Measurements from ENCODE around the gene ADGRV1. TPM values are rescaled to one million over a fixed set of nuclear protein-coding genes. Genes with fewer than 3 reads are reported as not detected.

Gene ADGRV1
- polyA plus RNA-seq, 4 donors, result 2.6 to 2.9 (median 2.7) TPM; not detected in 1

DNA sequence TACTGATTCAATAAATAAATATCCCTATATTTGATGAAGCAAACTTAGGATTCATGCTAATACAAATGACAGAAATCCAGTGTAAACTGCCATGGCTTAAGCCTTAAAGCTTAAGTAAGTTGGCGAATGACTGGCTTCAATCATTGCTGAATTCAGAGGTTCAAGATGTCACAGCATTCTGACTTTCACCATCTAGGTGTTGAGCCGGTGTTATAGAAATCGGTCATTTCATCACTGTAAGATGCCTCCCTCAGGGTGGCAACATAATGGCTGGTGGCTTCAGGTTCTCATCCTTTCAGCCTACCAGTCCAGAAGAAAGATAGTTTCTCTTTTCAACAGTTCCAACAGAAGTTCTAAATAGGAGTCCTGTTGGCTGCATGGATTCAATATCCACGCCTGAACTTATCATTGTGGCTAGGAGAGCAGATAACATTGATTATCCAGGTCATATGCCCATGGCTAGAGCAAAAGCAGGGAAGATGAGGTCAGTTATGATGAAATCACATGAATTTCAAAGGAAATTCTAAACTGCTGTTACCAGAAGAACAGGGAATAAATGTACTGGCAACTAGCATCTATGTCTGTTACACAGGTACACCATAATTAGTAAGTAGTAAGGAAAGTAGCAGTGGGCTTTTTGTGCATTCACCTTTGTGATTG, 460.2 kb downstream of the ADGRV1 start:
- WGBS, 3 donors, result 48 to 80% (median 66%) methylated on average over 4 of the region's 4 CpGs
- Histone ChIP-seq H3K27me3 (ENCODE audit: control insufficient read depth in 3 of 3, insufficient read depth in 3 of 3, low read length in 3 of 3) (no peaks in the 10 kb centered on the region), H3K4me1 (ENCODE audit: control insufficient read depth in 3 of 3, insufficient read depth in 2 of 3, low read depth in 1 of 3, low read length in 2 of 3) (peaks cover 0 to 15% (median 5%) of the 10 kb centered on the region in 3 donors), H3K36me3 (ENCODE audit: control insufficient read depth in 3 of 3, insufficient read depth in 2 of 3, low read depth in 1 of 3, low read length in 3 of 3) (no peaks in the 10 kb centered on the region), H3K4me3 (ENCODE audit: low read depth in 1 of 3, low read length in 3 of 3) (no peak overlapping the region), H3K27ac (ENCODE audit: low read depth in 1 of 3, low read length in 2 of 3) (no peak overlapping the region), H3K9me3 (ENCODE audit: control insufficient read depth in 2 of 2, insufficient read depth in 1 of 2, low read depth in 1 of 2, low read length in 1 of 2) (no peaks in the 10 kb centered on the region)
- no peak for FAIRE-seq
- DNase-seq, result no peak

DNA sequence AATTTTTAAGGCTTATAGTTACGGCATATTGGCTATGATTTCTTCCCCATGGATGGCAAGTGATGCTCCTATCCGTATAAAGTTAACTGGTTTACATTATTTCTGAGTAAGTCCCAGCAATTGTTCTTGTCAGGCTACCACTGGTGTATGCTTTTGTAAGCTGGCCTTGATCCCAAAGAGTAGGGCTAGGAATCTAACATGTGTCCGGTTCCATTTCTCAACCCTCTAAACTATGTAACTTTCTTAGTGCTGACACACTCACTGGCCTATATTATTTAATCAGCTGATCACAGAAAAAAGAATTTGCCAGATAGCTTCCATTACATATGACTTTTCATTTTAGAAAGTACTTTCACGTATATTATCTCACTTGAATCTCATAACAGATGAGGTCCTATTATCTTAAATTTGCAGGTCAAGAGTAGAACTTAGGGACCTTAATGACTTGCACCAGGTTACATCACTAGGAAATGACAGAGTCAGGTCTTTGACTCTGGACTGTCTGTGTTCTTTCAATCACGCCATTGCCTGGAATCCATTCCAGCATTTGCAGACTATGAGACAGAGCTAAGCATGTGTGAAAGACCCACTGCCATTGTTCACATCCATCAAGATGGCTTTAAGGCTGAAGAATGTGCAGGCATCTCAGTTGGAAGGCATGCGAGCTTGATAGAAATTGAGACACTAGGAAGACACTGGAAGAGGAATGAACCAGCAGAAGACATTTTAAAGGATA, 461.6 kb downstream of the ADGRV1 start:
- no peaks in the 10 kb centered on the region for H3K36me3 ChIP-seq (ENCODE audit: control insufficient read depth in 3 of 3, insufficient read depth in 2 of 3, low read depth in 1 of 3, low read length in 3 of 3)
- DNase-seq, result no peak
- no peak for FAIRE-seq
- H3K27ac ChIP-seq (ENCODE audit: low read depth in 1 of 3, low read length in 2 of 3), result no peak overlapping the region
- H3K9me3 ChIP-seq (ENCODE audit: control insufficient read depth in 2 of 2, insufficient read depth in 1 of 2, low read depth in 1 of 2, low read length in 1 of 2), result no peaks in the 10 kb centered on the region
- H3K4me1 ChIP-seq (ENCODE audit: control insufficient read depth in 3 of 3, insufficient read depth in 2 of 3, low read depth in 1 of 3, low read length in 2 of 3), result peaks cover 0 to 19% (median 5%) of the 10 kb centered on the region in 3 donors
- H3K27me3 ChIP-seq (ENCODE audit: control insufficient read depth in 3 of 3, insufficient read depth in 3 of 3, low read length in 3 of 3), result no peaks in the 10 kb centered on the region
- WGBS, 3 donors, result 93 to 96% (median 94%) methylated on average over 6 of the region's 6 CpGs
- H3K4me3 ChIP-seq (ENCODE audit: low read depth in 1 of 3, low read length in 3 of 3), result no peak overlapping the region

GRCh38 chr5:91022518-91022917, 463.9 kb downstream of the ADGRV1 start:
- H3K27me3 ChIP-seq (ENCODE audit: control insufficient read depth in 3 of 3, insufficient read depth in 3 of 3, low read length in 3 of 3), result no peaks in the 10 kb centered on the region
- H3K27ac ChIP-seq (ENCODE audit: low read depth in 1 of 3, low read length in 2 of 3), result no peak overlapping the region
- WGBS, 3 donors, result 8 to 42% (median 22%) methylated on average over 2 of the region's 2 CpGs
- no peaks in the 10 kb centered on the region for H3K9me3 ChIP-seq (ENCODE audit: control insufficient read depth in 2 of 2, insufficient read depth in 1 of 2, low read depth in 1 of 2, low read length in 1 of 2)
- H3K4me1 ChIP-seq (ENCODE audit: control insufficient read depth in 3 of 3, insufficient read depth in 2 of 3, low read depth in 1 of 3, low read length in 2 of 3), result peaks cover 0 to 23% (median 7%) of the 10 kb centered on the region in 3 donors
- FAIRE-seq (no peak), DNase-seq (peak in 1 of 2 donors; percentile 30)
- no peaks in the 10 kb centered on the region for H3K36me3 ChIP-seq (ENCODE audit: control insufficient read depth in 3 of 3, insufficient read depth in 2 of 3, low read depth in 1 of 3, low read length in 3 of 3)
- H3K4me3 ChIP-seq (ENCODE audit: low read depth in 1 of 3, low read length in 3 of 3), result no peak overlapping the region

DNA sequence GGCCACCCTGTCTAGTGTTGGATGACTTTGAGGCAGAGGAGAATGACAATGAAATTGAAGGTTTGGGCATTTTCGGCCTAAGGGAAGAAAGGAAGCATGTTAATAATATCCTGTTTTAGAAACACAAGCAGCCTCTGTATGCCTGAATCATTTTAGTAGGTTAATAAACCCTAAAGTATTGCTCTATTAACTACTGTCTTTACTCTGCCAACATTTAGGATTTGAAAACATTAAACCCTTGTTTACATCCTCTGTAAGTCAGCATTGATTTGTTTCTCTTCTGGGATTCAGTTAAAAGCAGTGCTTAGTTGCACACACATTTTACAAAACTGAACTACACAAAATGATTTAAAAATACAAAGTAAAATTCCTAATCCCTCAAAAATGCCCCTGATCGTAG, 465.6 kb downstream of the ADGRV1 start:
- peaks cover 0 to 31% (median 10%) of the 10 kb centered on the region in 3 donors for H3K4me1 ChIP-seq (ENCODE audit: control insufficient read depth in 3 of 3, insufficient read depth in 2 of 3, low read depth in 1 of 3, low read length in 2 of 3)

DNA sequence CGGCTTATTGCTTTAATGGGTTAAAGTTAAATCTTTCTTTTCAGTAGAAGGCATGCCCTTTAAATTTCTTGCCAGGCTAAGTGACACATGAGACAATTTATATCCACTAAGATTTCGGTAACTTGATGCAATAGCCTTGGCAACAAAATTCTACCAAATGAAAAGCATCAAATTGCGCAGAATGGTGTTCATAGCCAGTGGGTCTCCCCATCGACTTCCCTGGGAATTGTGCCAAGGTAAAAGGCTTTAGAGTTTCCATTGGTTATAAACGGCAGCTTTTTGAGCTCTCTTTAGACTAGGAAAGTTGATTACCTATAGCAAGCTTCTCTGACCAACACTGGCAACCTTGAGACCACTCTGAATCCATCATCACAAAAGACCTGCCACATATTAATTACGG, 466.1 kb downstream of the ADGRV1 start:
- no peak overlapping the region for H3K4me3 ChIP-seq (ENCODE audit: low read depth in 1 of 3, low read length in 3 of 3)
- H3K27ac ChIP-seq (ENCODE audit: low read depth in 1 of 3, low read length in 2 of 3), result no peak overlapping the region
- FAIRE-seq (no peak), DNase-seq (no peak)
- no peaks in the 10 kb centered on the region for H3K27me3 ChIP-seq (ENCODE audit: control insufficient read depth in 3 of 3, insufficient read depth in 3 of 3, low read length in 3 of 3)
- 61 to 85% (median 82%) methylated on average over 6 of the region's 6 CpGs for WGBS, 3 donors
- peaks cover 0 to 31% (median 10%) of the 10 kb centered on the region in 3 donors for H3K4me1 ChIP-seq (ENCODE audit: control insufficient read depth in 3 of 3, insufficient read depth in 2 of 3, low read depth in 1 of 3, low read length in 2 of 3)
- no peaks in the 10 kb centered on the region for H3K36me3 ChIP-seq (ENCODE audit: control insufficient read depth in 3 of 3, insufficient read depth in 2 of 3, low read depth in 1 of 3, low read length in 3 of 3)
- no peaks in the 10 kb centered on the region for H3K9me3 ChIP-seq (ENCODE audit: control insufficient read depth in 2 of 2, insufficient read depth in 1 of 2, low read depth in 1 of 2, low read length in 1 of 2)

More for the DNA sequence above, 465.6 kb downstream of the ADGRV1 start:
- no peaks in the 10 kb centered on the region for H3K27me3 ChIP-seq (ENCODE audit: control insufficient read depth in 3 of 3, insufficient read depth in 3 of 3, low read length in 3 of 3)
- H3K4me3 ChIP-seq (ENCODE audit: low read depth in 1 of 3, low read length in 3 of 3), result no peak overlapping the region
- 72 to 88% (median 84%) methylated on average over 2 of the region's 2 CpGs for WGBS, 3 donors
- no peak for FAIRE-seq
- DNase-seq, result no peak
- no peaks in the 10 kb centered on the region for H3K36me3 ChIP-seq (ENCODE audit: control insufficient read depth in 3 of 3, insufficient read depth in 2 of 3, low read depth in 1 of 3, low read length in 3 of 3)
- no peaks in the 10 kb centered on the region for H3K9me3 ChIP-seq (ENCODE audit: control insufficient read depth in 2 of 2, insufficient read depth in 1 of 2, low read depth in 1 of 2, low read length in 1 of 2)
- no peak overlapping the region for H3K27ac ChIP-seq (ENCODE audit: low read depth in 1 of 3, low read length in 2 of 3)

DNA sequence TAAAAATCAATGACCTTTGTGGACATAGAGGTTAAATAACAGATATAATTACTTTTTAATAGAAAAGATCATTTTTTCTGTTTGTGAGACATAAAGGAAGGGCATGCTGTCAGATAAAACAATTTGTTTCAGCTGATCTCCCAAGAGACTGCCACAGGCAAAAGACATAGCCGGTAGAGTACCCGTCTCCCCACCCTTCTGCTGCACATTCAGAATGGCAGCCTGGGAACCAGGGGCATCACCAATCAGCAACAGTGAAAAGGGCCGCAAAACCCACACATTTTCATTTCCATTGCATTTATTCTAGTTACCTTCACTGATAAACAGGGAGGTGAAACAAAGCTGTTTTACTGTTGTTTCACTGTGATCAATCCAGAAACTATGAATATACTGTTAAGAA, 466.9 kb downstream of the ADGRV1 start:
- Histone ChIP-seq H3K4me3 (ENCODE audit: low read depth in 1 of 3, low read length in 3 of 3) (no peak overlapping the region), H3K9me3 (ENCODE audit: control insufficient read depth in 2 of 2, insufficient read depth in 1 of 2, low read depth in 1 of 2, low read length in 1 of 2) (no peaks in the 10 kb centered on the region), H3K36me3 (ENCODE audit: control insufficient read depth in 3 of 3, insufficient read depth in 2 of 3, low read depth in 1 of 3, low read length in 3 of 3) (no peaks in the 10 kb centered on the region), H3K27ac (ENCODE audit: low read depth in 1 of 3, low read length in 2 of 3) (no peak overlapping the region), H3K4me1 (ENCODE audit: control insufficient read depth in 3 of 3, insufficient read depth in 2 of 3, low read depth in 1 of 3, low read length in 2 of 3) (peaks cover 0 to 31% (median 10%) of the 10 kb centered on the region in 3 donors), H3K27me3 (ENCODE audit: control insufficient read depth in 3 of 3, insufficient read depth in 3 of 3, low read length in 3 of 3) (no peaks in the 10 kb centered on the region)
- DNase-seq, result no peak
- WGBS, 3 donors, result 84 to 88% (median 85%) methylated on average over 3 of the region's 3 CpGs
- FAIRE-seq, result no peak

GRCh38 chr5:91025956-91026355, 467.4 kb downstream of the ADGRV1 start:
- Histone ChIP-seq H3K9me3 (ENCODE audit: control insufficient read depth in 2 of 2, insufficient read depth in 1 of 2, low read depth in 1 of 2, low read length in 1 of 2) (no peaks in the 10 kb centered on the region), H3K4me1 (ENCODE audit: control insufficient read depth in 3 of 3, insufficient read depth in 2 of 3, low read depth in 1 of 3, low read length in 2 of 3) (peaks cover 0 to 31% (median 10%) of the 10 kb centered on the region in 3 donors), H3K27ac (ENCODE audit: low read depth in 1 of 3, low read length in 2 of 3) (no peak overlapping the region), H3K4me3 (ENCODE audit: low read depth in 1 of 3, low read length in 3 of 3) (no peak overlapping the region), H3K27me3 (ENCODE audit: control insufficient read depth in 3 of 3, insufficient read depth in 3 of 3, low read length in 3 of 3) (no peaks in the 10 kb centered on the region), H3K36me3 (ENCODE audit: control insufficient read depth in 3 of 3, insufficient read depth in 2 of 3, low read depth in 1 of 3, low read length in 3 of 3) (no peaks in the 10 kb centered on the region)
- no peak for DNase-seq
- no peak for FAIRE-seq
- WGBS, 3 donors, result 11 to 59% (median 37%) methylated on average over 2 of the region's 2 CpGs

DNA sequence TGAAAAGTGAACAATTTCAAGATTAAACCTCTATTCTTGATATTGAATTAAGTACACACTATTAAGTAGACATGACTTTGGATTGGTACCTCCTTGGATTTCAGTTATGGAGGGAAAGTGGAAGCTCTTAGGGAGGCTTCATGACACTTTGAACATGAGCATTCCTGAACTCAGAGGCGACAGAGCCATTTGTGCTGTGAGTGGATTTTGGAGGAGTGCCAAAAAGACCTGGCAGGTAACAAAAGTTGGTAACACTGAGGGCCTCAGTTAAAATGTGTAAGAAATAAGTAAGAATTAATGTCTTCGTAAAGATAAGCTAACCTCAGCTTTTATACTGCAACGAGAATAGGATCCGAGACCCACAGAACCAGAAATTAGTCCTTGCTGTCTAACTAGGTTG, 467.9 kb downstream of the ADGRV1 start:
- Histone ChIP-seq H3K27ac (ENCODE audit: low read depth in 1 of 3, low read length in 2 of 3) (no peak overlapping the region), H3K4me1 (ENCODE audit: control insufficient read depth in 3 of 3, insufficient read depth in 2 of 3, low read depth in 1 of 3, low read length in 2 of 3) (peaks cover 0 to 31% (median 10%) of the 10 kb centered on the region in 3 donors), H3K4me3 (ENCODE audit: low read depth in 1 of 3, low read length in 3 of 3) (no peak overlapping the region), H3K36me3 (ENCODE audit: control insufficient read depth in 3 of 3, insufficient read depth in 2 of 3, low read depth in 1 of 3, low read length in 3 of 3) (no peaks in the 10 kb centered on the region), H3K9me3 (ENCODE audit: control insufficient read depth in 2 of 2, insufficient read depth in 1 of 2, low read depth in 1 of 2, low read length in 1 of 2) (no peaks in the 10 kb centered on the region), H3K27me3 (ENCODE audit: control insufficient read depth in 3 of 3, insufficient read depth in 3 of 3, low read length in 3 of 3) (no peaks in the 10 kb centered on the region)
- no peak for FAIRE-seq
- WGBS, 3 donors, result 54 to 74% (median 56%) methylated on average over 4 of the region's 4 CpGs
- DNase-seq, result peak in 1 of 2 donors; percentile 24
